Measurements from ENCODE around the gene CHST8.

DNA sequence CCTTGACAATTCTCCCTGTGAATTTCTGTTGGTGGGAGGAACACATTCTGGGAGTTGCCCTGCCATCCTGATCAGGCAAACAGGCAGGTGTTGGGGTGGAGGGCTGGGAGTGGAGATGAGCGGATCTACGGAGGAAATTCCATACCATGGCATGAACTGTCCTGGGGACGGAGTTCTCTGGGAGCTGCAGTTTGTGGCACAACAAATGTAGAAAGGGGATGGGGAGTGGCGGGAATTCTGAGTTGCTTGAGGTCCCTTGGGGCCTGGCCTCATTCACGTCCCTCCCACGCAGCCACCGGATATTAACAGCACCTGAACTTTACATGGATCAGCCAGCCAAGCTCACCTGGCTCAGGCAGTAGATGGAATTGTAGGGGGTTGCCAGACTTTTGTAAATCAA lies 70.0 kb downstream of the CHST8 start:
- TF ChIP-seq, protein P1, sequence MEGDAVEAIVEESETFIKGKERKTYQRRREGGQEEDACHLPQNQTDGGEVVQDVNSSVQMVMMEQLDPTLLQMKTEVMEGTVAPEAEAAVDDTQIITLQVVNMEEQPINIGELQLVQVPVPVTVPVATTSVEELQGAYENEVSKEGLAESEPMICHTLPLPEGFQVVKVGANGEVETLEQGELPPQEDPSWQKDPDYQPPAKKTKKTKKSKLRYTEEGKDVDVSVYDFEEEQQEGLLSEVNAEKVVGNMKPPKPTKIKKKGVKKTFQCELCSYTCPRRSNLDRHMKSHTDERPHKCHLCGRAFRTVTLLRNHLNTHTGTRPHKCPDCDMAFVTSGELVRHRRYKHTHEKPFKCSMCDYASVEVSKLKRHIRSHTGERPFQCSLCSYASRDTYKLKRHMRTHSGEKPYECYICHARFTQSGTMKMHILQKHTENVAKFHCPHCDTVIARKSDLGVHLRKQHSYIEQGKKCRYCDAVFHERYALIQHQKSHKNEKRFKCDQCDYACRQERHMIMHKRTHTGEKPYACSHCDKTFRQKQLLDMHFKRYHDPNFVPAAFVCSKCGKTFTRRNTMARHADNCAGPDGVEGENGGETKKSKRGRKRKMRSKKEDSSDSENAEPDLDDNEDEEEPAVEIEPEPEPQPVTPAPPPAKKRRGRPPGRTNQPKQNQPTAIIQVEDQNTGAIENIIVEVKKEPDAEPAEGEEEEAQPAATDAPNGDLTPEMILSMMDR (IDR thresholded peaks at IDR 0.05; ENCODE audit: low read depth, low read length, missing input control), result no peak
- TF ChIP-seq, protein P2, sequence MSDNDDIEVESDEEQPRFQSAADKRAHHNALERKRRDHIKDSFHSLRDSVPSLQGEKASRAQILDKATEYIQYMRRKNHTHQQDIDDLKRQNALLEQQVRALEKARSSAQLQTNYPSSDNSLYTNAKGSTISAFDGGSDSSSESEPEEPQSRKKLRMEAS (IDR thresholded peaks at IDR 0.05), result no peak
- TF ChIP-seq TAF1 (conservative IDR thresholded peaks at IDR 0.05), result no peak
- TF ChIP-seq, protein P3, sequence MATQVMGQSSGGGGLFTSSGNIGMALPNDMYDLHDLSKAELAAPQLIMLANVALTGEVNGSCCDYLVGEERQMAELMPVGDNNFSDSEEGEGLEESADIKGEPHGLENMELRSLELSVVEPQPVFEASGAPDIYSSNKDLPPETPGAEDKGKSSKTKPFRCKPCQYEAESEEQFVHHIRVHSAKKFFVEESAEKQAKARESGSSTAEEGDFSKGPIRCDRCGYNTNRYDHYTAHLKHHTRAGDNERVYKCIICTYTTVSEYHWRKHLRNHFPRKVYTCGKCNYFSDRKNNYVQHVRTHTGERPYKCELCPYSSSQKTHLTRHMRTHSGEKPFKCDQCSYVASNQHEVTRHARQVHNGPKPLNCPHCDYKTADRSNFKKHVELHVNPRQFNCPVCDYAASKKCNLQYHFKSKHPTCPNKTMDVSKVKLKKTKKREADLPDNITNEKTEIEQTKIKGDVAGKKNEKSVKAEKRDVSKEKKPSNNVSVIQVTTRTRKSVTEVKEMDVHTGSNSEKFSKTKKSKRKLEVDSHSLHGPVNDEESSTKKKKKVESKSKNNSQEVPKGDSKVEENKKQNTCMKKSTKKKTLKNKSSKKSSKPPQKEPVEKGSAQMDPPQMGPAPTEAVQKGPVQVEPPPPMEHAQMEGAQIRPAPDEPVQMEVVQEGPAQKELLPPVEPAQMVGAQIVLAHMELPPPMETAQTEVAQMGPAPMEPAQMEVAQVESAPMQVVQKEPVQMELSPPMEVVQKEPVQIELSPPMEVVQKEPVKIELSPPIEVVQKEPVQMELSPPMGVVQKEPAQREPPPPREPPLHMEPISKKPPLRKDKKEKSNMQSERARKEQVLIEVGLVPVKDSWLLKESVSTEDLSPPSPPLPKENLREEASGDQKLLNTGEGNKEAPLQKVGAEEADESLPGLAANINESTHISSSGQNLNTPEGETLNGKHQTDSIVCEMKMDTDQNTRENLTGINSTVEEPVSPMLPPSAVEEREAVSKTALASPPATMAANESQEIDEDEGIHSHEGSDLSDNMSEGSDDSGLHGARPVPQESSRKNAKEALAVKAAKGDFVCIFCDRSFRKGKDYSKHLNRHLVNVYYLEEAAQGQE (IDR thresholded peaks at IDR 0.05), result no peak
- no peak for TF ChIP-seq HNF4A (conservative IDR thresholded peaks at IDR 0.05)
- no peak for TF ChIP-seq JUND (IDR thresholded peaks at IDR 0.05)
- no peak for TF ChIP-seq HNF4G (IDR thresholded peaks at IDR 0.05)
